H9 (cell line): Measurements from ENCODE around the gene LSM11. TPM values are rescaled to one million over a fixed set of nuclear protein-coding genes. Genes with fewer than 3 reads are reported as not detected.

Experiments used
- DNase-seq: peaks from one replicate; pipeline ENCODE4 v3.0.0-alpha.2; 2017
- H2AFZ ChIP-seq: one replicate; pipeline ENCODE4 v1.6.1; 2013; ENCODE audit warnings: mild to moderate bottlenecking, low read length, control low read depth, moderate library complexity
- H2AK5ac ChIP-seq: 2 replicates; pipeline ENCODE4 v1.6.1; 2013; ENCODE audit warnings: low read length, control low read depth, mixed read lengths; ENCODE audit not compliant: insufficient read length
- H2BK120ac ChIP-seq: one replicate; pipeline ENCODE4 v1.6.1; 2013; ENCODE audit warnings: low read depth, mild to moderate bottlenecking, low read length, control low read depth, inconsistent platforms; ENCODE audit not compliant: poor library complexity, severe bottlenecking
- H2BK12ac ChIP-seq: 2 replicates; pipeline ENCODE4 v1.6.1; 2013; ENCODE audit warnings: low read length, control low read depth, mixed read lengths, low read depth; ENCODE audit not compliant: insufficient read length
- H2BK15ac ChIP-seq: 2 replicates; pipeline ENCODE4 v1.6.1; 2013; ENCODE audit warnings: low read depth, low read length, control low read depth
- H2BK20ac ChIP-seq: one replicate; pipeline ENCODE4 v1.6.1; 2013; ENCODE audit warnings: low read depth, mild to moderate bottlenecking, low read length, control low read depth, inconsistent platforms; ENCODE audit not compliant: poor library complexity, severe bottlenecking
- H2BK5ac ChIP-seq: 2 replicates; pipeline ENCODE4 v1.6.1; 2013; ENCODE audit warnings: low read length, control low read depth, mixed read lengths; ENCODE audit not compliant: insufficient read length
- H3K14ac ChIP-seq: 2 replicates; pipeline ENCODE4 v1.6.1; 2013; ENCODE audit warnings: low read length, control low read depth; ENCODE audit not compliant: insufficient read depth
- H3K18ac ChIP-seq: 2 replicates; pipeline ENCODE4 v1.6.1; 2013; ENCODE audit warnings: low read depth, mild to moderate bottlenecking, mixed read lengths, low read length, control low read depth; ENCODE audit not compliant: insufficient read length
- H3K23ac ChIP-seq: 2 replicates; pipeline ENCODE4 v1.6.1; 2013; ENCODE audit warnings: low read length, control low read depth, mixed read lengths, low read depth; ENCODE audit not compliant: insufficient read length
- H3K23me2 ChIP-seq: 2 replicates; pipeline ENCODE4 v1.6.1; 2013; ENCODE audit warnings: low read depth, mild to moderate bottlenecking, mixed read lengths, low read length, control low read depth; ENCODE audit not compliant: insufficient read length, poor library complexity, severe bottlenecking
- H3K27ac ChIP-seq: 2 replicates; pipeline ENCODE4 v1.5.1; 2013; ENCODE audit warnings: low read length, control low read depth, mixed read lengths, low read depth; ENCODE audit not compliant: insufficient read length
- H3K27me3 ChIP-seq: 2 replicates; pipeline ENCODE4 v1.6.1; 2013; ENCODE audit warnings: low read length, control low read depth, inconsistent platforms; ENCODE audit not compliant: insufficient read depth
- H3K4ac ChIP-seq: 2 replicates; pipeline ENCODE4 v1.6.1; 2013; ENCODE audit warnings: low read depth, mild to moderate bottlenecking, control low read depth, inconsistent platforms, low read length, moderate library complexity
- H3K4me1 ChIP-seq: 2 replicates; pipeline ENCODE4 v1.6.1; 2013; ENCODE audit warnings: low read length, control low read depth, inconsistent platforms; ENCODE audit not compliant: insufficient read depth
- H3K4me2 ChIP-seq: 2 replicates; pipeline ENCODE4 v1.6.1; 2013; ENCODE audit warnings: low read length, control low read depth, mixed read lengths; ENCODE audit not compliant: insufficient read length, insufficient read depth
- H3K56ac ChIP-seq: 2 replicates; pipeline ENCODE4 v1.6.1; 2013; ENCODE audit warnings: low read depth, mild to moderate bottlenecking, mixed read lengths, low read length, control low read depth; ENCODE audit not compliant: insufficient read length
- H3K79me1 ChIP-seq: 2 replicates; pipeline ENCODE4 v1.6.1; 2013; ENCODE audit warnings: low read depth, mild to moderate bottlenecking, moderate library complexity, low read length, control low read depth, inconsistent platforms; ENCODE audit not compliant: insufficient read depth, poor library complexity, severe bottlenecking
- H3K79me2 ChIP-seq: 2 replicates; pipeline ENCODE4 v1.6.1; 2013; ENCODE audit warnings: low read length, control low read depth, inconsistent platforms; ENCODE audit not compliant: insufficient read depth
- H3K9ac ChIP-seq: 2 replicates; pipeline ENCODE4 v1.6.1; 2013; ENCODE audit warnings: low read length, control low read depth, mixed read lengths; ENCODE audit not compliant: insufficient read length; ENCODE audit errors: extremely low read depth
- H3K9me3 ChIP-seq: one replicate; pipeline ENCODE4 v1.6.1; 2013; ENCODE audit warnings: low read depth, low read length, inconsistent platforms; ENCODE audit not compliant: control insufficient read depth
- H3T11ph ChIP-seq: one replicate; pipeline ENCODE4 v1.6.1; 2013; ENCODE audit warnings: mild to moderate bottlenecking, low read length, control low read depth, inconsistent platforms
- H4K20me1 ChIP-seq: one replicate; pipeline ENCODE4 v1.6.1; 2013; ENCODE audit not compliant: control insufficient read depth, insufficient read length, insufficient read depth
- H4K5ac ChIP-seq: 2 replicates; pipeline ENCODE4 v1.6.1; 2013; ENCODE audit warnings: low read depth, mild to moderate bottlenecking, mixed read lengths, low read length, control low read depth; ENCODE audit not compliant: insufficient read length
- H4K8ac ChIP-seq: replicated peaks from 2 replicates; pipeline ENCODE4 v1.6.1; 2013; ENCODE audit warnings: low read length, control low read depth, mixed read lengths, low read depth; ENCODE audit not compliant: insufficient read length
- H4K91ac ChIP-seq: 2 replicates; pipeline ENCODE4 v1.6.1; 2013; ENCODE audit warnings: low read depth, mild to moderate bottlenecking, moderate library complexity, mixed read lengths, low read length, control low read depth; ENCODE audit not compliant: insufficient read length
- H3K27ac Mint-ChIP-seq, 3 experiments: 2 replicates in 2 of 3; 3 replicates in 1 of 3; pipeline ENCODE4 v1.8.0; 2020 to 2021; ENCODE audit warnings: mixed read lengths in 3 of 3, mild to moderate bottlenecking in 1 of 3, moderate library complexity in 1 of 3
- H3K27me3 Mint-ChIP-seq: 2 replicates; pipeline ENCODE4 v1.8.0; 2021; ENCODE audit warnings: low read depth, mild to moderate bottlenecking, moderate library complexity, mixed read lengths
- H3K36me3 Mint-ChIP-seq, 3 experiments: 2 replicates in 2 of 3; 3 replicates in 1 of 3; pipeline ENCODE4 v1.8.0; 2020 to 2021; ENCODE audit warnings: low read depth in 3 of 3, mixed read lengths in 3 of 3; ENCODE audit not compliant: insufficient read depth in 1 of 3
- H3K4me1 Mint-ChIP-seq, 2 experiments: 2 replicates each; pipeline ENCODE4 v1.8.0; 2020; ENCODE audit warnings: mixed read lengths in 2 of 2
- H3K4me3 Mint-ChIP-seq, 2 experiments: 2 replicates in 1 of 2; 3 replicates in 1 of 2; pipeline ENCODE4 v1.8.0; 2020 to 2021; ENCODE audit warnings: mild to moderate bottlenecking in 2 of 2, mixed read lengths in 2 of 2, moderate library complexity in 1 of 2
- H3K9me3 Mint-ChIP-seq, 2 experiments: 2 replicates in 1 of 2; 3 replicates in 1 of 2; pipeline ENCODE4 v1.8.0; 2020; ENCODE audit warnings: mild to moderate bottlenecking in 2 of 2, mixed read lengths in 2 of 2, moderate library complexity in 1 of 2
- WGBS: extraction: QIAGEN DNeasy Blood & Tissue Kit; methylation state at CpG from one replicate; pipeline ENCODE4 v1.1.7; 2013; ENCODE audit warnings: missing lambda C conversion rate, low lambda C conversion rate, mixed read lengths; ENCODE audit not compliant: insufficient read length; ENCODE audit errors: extremely low coverage; 5-methylcytosine and 5-hydroxymethylcytosine counted together
- total RNA-seq: library from RNA; stranded (reverse); gene quantifications from 2 replicates; pipeline ENCODE4 v1.2.1, GENCODE V29; 2021
- TF ChIP-seq, protein P1 (sequence below): fragments of 200-600 bp; sonication (generic); conservative IDR thresholded peaks from 3 replicates; pipeline ENCODE4 v1.8.0; 2021; ENCODE audit warnings: antibody characterized with exemption, mild to moderate bottlenecking

LSM11 gene
- total RNA-seq, 1 experiment from 2014 or later = 4.7 TPM

DNA sequence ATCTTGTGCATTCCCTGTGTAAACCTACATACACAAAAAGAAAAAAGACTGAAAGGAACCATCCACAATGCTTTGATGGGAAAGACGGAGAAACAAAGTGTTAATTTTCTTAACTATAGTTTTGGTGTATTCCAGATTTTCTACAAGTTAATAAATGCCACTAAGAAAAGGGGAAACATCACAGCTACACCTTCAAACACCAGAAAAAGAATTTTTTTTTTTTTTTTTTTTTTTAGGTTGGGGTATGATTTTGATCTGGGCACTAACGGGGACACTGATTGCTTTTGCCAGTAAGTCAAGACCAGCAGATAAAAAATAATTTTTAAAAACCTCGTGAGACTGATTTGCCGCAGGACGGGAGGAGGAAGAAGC lies 12.6 kb upstream of the LSM11 start:
- Histone ChIP-seq H2AFZ (no peak overlapping the region), H3K18ac (no peak overlapping the region), H3K79me2 (no peaks in the 10 kb centered on the region; the same call in 1 of the 2 replicates), H4K20me1 (no peaks in the 10 kb centered on the region), H3K4me1 (no peaks in the 10 kb centered on the region), H3K4me2 (peak overlapping the region; percentile 74), H2AK5ac (no peak overlapping the region), H3K56ac (no peak overlapping the region), H3K14ac (no peak overlapping the region), H3K27me3 (no peaks in the 10 kb centered on the region), H3K23me2 (no peaks in the 10 kb centered on the region), H3K9me3 (no peaks in the 10 kb centered on the region), H3K9ac (no peak overlapping the region), H3K79me1 (no peaks in the 10 kb centered on the region), H2BK12ac (no peak overlapping the region), H2BK120ac (no peak overlapping the region), H4K8ac (no peak overlapping the region), H3K27ac (no peak overlapping the region), H3K23ac (no peak overlapping the region), H3K4ac (no peak overlapping the region), H2BK20ac (no peak overlapping the region), H4K91ac (no peak overlapping the region), H4K5ac (no peak overlapping the region), H2BK5ac (no peak overlapping the region), H3T11ph (no peak overlapping the region), H2BK15ac (no peak overlapping the region)
- TF ChIP-seq, protein P1, sequence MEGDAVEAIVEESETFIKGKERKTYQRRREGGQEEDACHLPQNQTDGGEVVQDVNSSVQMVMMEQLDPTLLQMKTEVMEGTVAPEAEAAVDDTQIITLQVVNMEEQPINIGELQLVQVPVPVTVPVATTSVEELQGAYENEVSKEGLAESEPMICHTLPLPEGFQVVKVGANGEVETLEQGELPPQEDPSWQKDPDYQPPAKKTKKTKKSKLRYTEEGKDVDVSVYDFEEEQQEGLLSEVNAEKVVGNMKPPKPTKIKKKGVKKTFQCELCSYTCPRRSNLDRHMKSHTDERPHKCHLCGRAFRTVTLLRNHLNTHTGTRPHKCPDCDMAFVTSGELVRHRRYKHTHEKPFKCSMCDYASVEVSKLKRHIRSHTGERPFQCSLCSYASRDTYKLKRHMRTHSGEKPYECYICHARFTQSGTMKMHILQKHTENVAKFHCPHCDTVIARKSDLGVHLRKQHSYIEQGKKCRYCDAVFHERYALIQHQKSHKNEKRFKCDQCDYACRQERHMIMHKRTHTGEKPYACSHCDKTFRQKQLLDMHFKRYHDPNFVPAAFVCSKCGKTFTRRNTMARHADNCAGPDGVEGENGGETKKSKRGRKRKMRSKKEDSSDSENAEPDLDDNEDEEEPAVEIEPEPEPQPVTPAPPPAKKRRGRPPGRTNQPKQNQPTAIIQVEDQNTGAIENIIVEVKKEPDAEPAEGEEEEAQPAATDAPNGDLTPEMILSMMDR = no peak
- Mint-ChIP-seq H3K4me3 (peak overlapping the region; percentile 98 to 99), H3K27ac (peak overlapping the region in 1 of 3 experiments; percentile 100; a peak in 2 of 7 replicates), H3K36me3 (peaks cover 8 to 18% (median 13%) of the 10 kb centered on the region in 3 experiments; a peak in 6 of 7 replicates), H3K27me3 (no peaks in the 10 kb centered on the region; the same call in 1 of the 2 replicates), H3K9me3 (peaks cover 0 to 3% of the 10 kb centered on the region in 2 experiments; a peak in 3 of 5 replicates), H3K4me1 (peaks cover 2 to 12% of the 10 kb centered on the region in 2 experiments)
- no CpG with 5 or more reads among the region's 5 CpGs for WGBS
- DNase-seq = no peak
